GM04504 (cell line): Measurements from ENCODE around the gene EVA1A.

Experiments
- DNase-seq: peaks from one replicate; pipeline ENCODE4 v3.0.0-alpha.2; 2012; ENCODE audit warnings: low read depth

The EVA1A gene

GRCh38 chr2:75541430-75541829 is 19.3 kb downstream of the EVA1A start:
- no peak for DNase-seq

DNA sequence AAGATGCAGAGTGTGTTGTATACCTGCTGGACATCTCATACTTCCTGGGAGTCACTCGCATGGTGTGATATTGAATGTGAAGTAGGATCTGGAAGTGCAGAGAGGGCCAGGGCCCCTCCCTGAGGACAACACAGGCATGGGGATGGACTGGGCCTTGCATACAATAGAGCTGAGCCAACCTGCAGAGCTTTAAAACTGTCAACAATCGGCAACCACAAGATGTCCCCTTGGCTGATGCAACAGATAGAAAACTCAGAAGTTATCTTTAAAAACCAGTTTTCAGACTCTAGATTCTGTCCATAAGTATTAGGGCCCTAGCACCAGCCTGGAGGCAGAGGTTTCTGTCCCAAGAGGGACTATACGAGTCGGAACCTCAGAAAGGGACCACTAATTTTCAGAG is 19.7 kb downstream of the EVA1A start:
- no peak for DNase-seq

- no peak for DNase-seq
Observed at GRCh38 chr2:75539955-75540716, 20.6 kb downstream of the EVA1A start.

GRCh38 chr2:75538521-75539490 is 21.9 kb downstream of the EVA1A start:
- no peak for DNase-seq

DNA sequence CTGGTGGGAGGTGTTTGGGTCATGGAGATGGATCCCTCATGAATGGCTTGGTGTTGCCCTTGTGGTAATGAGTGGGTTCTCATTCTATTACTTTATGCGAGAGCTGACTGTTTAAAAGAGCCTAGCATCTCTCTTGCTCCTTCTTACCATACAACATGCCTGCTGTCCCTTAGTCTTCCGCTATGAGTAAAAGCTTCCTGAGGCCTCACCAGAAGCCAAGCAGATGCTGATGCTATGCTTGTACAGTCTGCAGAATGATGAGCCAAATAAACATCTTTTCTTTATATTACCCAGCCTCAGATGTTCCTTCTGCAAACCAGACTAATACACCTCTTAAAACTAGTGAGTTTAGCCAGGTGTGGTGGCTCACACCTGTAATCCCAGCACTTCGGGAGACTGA is 23.1 kb downstream of the EVA1A start:
- no peak for DNase-seq

- DNase-seq: no peak
Observed at GRCh38 chr2:75533135-75533534, 27.6 kb downstream of the EVA1A start.

DNA sequence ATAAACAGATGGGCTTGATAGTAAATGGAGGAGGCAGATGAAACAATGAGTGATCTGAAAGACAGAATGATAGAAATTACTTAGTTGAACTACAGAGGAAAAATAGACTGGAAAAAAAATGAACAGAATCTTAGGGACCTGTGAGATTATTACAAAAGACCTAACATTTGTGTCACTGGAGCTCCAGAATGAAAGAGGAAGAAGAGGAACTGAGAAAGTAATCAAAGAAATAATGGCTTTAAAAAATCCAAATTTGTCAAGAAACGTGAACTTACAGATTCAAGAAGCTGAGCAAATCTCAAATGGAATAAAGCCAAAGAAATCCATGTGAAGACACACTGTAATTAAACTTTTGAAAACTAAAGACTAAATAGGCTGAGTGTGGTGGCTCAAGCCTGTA is 28.3 kb downstream of the EVA1A start:
- DNase-seq: no peak

GRCh38 chr2:75528221-75528977 is 32.3 kb downstream of the EVA1A start:
- peak; percentile 57 for DNase-seq

DNA sequence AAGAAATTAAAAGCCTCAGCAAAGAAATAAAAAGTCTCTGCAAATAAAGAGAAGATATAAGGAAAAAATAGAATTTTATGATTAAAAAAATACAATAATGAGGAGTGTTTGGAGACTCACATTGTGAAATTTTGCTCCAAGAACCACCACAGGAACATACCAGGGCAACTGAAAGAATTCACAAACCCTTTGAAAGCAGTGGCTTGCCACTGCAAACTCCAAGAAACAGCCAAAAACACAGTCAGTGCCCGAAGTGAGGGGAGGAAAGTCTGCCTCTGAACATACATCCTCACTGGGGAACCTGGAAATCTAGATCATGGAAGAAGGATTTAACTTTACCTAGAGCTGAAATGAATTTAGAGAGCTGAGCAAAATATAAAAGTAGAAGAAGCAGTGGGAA is 33.1 kb downstream of the EVA1A start:
- DNase-seq: no peak

DNA sequence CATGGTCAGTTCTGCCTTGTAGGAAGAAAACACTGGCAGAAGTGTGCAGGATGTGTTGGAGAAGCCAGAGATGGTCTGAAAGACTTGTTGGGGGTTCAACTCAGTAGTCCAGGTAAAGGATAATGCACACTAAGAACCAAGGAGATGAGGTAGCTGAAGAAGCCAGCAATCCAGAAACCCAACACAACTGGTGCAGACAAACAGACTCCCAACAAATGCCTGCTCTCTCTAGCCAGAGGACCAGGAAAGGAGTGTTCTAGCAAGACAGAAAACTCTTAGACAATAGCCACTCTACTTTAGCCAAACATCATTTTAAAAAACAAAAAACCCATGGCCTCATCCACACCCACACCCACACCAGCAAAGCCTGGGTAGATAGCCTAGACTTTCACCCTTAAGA is 33.9 kb downstream of the EVA1A start:
- no peak for DNase-seq

DNA sequence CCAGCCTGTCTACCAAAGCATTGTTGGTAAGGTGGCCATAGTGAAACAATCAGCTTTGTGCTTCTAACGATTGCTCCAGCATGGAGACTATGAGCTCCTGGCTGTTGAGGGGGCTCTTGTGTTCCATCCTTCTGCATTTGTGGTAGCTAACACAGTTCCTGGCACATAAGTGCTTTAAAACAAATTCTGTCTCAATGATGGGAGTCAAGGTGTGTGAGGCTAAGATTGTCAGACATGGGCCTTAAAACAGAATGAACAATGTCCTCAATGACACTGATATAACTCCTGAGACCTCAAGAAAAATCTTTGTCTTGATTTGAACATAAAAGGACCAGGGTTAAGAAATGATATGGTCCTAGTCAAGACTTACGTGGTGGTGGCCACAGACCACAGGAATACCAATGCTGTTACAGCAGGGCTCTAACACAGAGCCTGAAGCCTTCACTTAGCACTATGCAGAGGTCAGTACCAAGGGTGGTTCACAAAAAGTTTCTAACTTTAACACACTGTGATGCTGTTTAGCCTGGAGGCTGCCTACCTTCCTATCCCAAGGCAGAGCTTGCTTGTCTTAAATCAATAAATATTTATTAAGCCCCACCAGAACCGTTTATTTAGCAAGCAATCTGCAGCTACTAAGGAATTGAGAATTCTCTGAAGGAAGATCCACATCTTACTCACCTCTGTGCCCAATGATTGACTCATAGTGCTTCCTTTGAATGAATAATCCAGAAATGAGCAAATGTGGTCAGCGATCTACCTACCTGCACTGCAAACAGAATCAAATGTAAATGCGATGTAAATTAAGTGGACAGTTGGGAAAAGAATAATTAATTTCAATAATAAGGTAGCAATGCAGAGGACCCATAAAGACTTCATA is 35.1 kb downstream of the EVA1A start:
- no peak for DNase-seq

DNA sequence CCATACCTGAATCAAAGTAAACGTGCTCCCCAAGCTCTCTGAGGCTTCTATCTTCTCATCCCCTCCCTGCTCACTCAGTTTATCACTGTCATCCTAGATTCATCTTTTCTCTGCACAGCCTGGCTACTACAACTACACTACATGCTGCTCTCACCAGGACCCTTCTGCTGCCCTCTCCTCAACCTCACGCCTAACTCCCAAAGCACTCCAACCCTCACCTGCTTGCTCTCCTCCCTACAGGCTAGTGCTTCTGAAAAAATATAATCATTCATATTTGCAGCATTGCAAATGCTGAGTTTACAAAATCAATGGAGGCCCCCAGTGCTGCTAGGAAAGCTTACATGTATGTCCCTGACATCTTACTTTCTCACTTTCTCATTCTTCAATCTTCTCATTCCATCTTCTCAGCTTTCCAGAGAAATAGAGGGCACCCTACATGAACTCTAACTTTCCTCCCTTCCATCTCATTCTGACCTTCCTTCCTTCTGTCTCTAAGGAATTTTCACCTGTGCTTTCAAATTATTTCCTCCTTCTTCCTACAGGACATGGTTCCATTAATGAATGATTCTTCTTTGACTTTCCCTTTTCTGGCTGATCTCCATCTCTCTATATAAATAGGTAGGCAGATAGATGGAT is 36.3 kb downstream of the EVA1A start:
- DNase-seq: no peak

DNA sequence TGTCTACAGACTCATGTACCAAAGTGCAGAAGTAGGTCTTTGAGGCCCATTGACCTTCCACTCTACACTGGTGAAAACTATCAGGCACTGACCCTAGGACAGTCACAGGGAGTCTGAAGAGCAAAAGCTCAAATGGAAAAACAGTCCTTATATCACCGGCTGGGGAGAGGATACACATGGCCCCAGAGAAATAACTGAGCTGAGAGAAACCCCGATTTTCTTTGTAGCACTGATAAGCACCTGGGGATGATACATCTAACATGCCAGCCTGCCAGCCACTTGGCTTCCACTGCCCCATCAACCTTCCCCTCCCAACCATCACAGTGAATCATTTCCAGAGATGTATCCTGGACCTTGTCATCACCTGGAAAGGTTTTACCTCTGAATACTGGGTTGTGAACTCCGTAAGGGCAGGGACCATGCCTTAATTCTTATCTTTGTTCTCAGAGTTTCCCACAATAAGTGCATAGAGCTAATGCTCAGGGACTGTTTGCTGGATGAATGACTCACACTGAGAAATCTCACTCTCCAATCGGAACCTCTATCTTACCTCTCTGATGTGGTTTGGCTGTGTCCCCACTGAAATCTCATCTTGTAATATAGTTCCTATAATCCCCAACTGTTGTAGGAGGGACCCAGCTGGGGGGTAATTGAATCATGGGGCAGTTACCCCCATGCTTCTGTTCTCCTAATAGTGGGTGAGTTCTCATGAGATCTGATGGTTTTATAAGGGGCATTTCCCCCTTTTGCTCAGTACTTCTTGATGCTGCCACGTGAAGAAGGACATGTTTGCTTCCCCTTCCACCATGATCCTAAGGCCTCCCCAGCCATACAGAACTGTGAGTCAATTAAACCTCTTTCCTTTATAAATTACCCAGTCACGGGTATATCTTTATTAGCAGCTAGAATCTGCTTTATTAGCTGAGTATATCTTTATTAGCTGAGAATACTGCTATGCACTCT is 37.1 kb downstream of the EVA1A start:
- DNase-seq: no peak

DNA sequence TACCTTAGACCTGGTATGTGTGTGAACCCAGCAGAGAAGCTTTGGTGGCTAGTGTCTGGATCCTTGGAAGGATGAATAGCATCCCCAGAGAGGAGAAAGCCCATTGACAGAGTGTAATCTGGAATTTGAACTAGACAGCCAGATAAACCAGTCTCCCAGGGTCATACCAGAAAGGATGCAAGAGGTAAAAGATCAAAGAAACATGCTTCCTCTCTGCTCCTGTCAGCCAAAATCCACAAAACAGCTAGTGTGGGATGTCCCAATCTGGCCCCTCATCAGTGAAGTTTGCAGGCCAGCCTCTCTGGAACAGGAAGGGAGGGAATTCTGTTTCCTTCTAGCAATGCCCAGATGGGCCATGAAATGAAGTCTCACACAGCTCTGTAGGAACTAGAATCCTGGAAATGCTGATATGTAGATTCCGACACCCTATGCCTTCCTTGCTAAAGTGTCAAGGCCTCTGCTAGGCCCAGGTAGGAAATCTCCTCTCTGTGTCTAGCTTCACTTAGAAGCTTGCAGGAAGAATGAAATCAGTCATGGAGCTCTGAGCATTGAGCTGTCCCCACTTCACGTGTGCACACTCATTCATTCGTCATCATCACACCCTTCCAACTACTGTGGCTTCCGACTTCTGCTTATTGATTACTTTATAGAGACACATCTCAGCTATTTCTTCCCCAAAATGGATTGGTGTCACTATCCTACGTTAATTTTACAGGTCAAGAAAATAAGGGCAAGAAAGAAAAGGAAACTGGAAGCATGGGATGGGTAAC is 38.0 kb downstream of the EVA1A start:
- no peak for DNase-seq

DNA sequence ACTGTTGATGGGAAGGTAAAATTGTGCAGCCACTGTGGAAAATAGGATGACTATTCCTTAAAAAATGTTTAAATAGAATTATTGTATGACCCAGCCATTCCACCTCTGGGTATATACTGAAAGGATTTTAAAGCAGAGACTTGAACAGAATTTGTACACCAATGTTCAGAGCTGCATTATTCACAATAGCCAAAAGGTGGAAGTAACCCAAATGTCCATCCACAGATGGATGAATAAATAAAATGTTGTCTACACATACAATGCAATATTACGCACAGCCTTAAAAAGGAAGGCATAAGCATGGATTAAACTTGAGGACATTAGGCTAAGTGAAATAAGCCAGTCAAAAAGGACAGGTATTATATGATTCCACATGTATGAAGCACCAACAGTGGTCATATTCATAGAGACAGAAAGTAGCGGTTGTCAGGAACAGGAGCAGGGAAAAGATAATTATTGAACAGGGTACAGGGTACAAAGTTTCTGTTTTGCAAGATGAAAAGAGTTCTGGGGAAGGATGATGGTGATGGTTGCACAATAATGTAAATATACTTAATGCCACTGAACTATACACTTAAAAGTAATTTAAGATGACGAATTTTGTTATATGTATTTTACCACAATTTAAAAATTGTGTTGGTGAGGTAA is 39.4 kb downstream of the EVA1A start:
- DNase-seq: no peak

DNA sequence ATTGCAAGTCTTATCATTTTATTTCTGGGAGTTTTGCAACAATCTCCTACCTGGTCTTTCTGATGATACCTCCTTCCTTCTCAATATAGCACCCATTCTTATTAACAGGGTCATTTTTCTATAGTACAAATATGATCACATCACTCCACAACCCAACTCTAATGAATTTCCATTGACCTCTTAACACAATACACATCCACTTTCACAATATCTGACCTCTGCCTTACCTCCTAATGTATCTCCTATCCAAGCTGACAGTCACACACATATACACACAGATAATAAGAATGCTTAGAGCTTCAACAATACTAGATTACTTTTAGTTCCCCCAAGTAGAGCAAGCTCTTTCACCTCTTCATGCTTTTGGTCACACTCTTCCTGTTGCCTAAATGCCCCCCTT is 40.9 kb downstream of the EVA1A start:
- no peak for DNase-seq

- no peak for DNase-seq
Observed at GRCh38 chr2:75518638-75519465, 41.9 kb downstream of the EVA1A start.
